ENCODE measurements around the gene GBP3.

DNA sequence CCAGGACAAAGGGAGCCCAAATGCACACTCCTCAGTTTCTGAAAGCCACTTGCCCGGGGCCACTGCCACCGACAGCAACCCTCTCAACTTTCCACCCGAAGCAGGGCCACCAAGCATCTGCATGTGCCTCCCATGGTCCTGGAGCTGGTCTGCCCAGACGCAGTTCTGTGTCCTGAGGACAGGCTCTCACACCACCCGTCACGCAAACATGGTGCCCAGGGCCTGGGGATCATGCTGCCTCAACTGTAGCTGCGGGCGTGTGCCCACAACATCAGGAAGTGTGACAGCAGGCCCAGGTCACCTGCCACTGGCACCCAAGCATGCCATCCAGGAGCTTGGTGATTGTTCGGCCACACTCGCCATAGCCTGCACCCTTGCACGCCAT lies 28.0 kb upstream of the GBP3 start:
- TF ChIP-seq, protein P1, sequence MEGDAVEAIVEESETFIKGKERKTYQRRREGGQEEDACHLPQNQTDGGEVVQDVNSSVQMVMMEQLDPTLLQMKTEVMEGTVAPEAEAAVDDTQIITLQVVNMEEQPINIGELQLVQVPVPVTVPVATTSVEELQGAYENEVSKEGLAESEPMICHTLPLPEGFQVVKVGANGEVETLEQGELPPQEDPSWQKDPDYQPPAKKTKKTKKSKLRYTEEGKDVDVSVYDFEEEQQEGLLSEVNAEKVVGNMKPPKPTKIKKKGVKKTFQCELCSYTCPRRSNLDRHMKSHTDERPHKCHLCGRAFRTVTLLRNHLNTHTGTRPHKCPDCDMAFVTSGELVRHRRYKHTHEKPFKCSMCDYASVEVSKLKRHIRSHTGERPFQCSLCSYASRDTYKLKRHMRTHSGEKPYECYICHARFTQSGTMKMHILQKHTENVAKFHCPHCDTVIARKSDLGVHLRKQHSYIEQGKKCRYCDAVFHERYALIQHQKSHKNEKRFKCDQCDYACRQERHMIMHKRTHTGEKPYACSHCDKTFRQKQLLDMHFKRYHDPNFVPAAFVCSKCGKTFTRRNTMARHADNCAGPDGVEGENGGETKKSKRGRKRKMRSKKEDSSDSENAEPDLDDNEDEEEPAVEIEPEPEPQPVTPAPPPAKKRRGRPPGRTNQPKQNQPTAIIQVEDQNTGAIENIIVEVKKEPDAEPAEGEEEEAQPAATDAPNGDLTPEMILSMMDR (IDR thresholded peaks at IDR 0.05) = no peak
- TF ChIP-seq EP300 (IDR thresholded peaks at IDR 0.05) = no peak
